ENCODE measurements around the gene TEX11.

TEX11 gene

DNA sequence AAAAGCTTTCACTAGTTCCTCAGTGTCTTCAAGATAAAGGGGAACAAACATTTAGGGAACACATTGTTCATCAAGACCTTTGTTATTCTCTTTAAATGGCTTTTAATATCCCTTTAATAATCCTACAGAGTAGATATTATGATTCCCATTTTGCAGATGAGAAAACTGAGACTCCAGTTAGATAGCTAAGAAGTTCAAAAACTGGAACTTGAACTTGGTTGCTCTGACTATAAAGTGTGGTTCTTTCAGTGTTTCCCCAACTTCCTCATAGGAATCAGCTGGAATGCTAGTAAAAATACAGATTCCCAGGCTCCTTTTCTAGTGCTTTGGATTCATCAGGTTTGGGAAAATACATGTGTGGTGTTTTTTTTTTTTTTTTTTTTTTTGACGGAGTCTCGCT, 426.2 kb downstream of the TEX11 start:
- DNase-seq, result no peak

DNA sequence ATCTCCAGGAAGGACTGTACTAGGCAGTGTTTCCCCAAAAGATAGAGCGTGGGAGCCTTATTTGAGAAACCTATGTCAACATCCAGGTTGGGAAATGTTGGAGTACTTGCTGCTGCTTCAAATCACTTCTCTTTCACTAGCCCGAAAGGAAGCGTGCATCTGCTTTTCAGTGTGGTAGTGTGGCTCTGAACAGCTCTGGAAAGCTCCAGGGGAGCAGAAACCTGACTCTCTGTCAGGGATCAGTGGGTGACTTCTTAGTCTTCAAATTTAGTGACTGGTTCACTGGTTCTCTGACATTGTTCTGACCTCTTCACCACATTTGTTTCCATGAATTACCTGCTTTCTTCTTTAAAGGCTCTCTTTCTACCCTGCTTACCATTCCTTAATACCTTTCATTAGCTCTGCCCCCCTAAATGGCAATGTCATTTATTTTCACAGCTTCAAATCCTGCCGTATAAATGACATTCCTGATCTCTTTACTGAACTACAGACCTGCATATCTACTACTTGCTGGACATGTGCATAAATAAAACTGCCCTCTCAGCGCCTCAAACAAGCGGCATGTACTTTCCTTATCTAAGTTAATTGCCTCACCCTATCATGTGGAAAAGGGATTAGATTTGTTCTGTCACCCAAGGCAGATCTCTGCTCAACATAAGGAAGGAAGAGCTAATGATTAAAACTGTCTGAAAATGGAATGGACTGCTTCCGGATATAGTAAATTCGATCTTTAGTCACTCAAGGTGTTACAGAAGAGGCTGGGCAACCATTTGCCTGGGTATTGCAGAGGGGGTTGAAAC, 426.8 kb downstream of the TEX11 start:
- no peak for DNase-seq

DNA sequence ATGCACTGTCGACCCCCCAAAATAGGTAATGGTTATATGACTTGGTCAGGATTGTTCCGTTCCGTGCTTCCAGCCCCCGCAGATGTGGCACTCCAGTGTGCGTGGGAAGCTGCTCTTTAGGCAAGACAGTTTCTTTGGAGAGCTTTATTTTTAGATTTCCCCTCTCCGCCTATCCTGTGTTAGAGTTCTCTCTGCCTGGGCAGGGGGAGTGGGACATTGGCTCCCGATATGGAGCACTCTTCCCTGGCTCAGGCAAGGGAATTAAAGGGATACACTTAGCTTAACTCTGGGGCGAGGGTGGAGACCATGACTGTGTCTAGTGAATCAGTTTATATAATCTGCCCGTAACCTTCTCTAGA, 427.9 kb downstream of the TEX11 start:
- no peak for DNase-seq

DNA sequence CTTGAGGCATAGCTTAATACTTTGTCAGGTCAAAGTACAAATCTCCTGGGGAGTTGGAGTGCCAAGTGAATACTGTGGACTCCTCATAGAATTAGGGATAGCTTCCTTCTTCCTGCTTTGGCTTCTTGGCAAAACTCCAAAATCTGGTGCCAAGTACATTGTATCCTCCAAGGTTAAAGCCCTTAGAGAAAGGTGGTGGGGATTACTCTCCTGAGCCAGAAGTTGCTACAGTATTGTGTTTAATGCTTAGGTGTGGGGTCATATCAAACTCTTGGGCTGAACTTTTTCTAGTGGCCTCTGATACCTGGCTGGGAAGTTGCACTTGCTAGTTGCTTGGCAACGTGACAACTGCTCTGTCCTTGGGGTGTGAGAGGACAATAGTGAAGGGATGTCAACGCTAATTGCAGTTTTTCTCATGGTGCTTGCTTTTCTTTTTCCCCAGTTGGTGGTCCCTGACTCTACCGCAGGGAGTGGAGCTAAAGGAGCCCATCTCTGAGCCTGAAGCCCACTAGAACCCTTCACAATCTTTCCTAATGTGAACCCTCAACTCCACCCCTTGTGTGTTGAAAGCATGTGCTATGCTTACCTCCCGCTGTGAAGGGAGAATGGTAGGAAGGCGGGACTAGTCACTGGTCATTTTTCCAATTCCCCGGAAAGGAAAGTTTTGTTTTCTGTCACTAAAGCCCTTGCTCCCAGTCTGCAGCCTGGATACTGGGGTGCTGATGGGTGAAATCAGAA, 428.4 kb downstream of the TEX11 start:
- DNase-seq, result peak; percentile 0

DNA sequence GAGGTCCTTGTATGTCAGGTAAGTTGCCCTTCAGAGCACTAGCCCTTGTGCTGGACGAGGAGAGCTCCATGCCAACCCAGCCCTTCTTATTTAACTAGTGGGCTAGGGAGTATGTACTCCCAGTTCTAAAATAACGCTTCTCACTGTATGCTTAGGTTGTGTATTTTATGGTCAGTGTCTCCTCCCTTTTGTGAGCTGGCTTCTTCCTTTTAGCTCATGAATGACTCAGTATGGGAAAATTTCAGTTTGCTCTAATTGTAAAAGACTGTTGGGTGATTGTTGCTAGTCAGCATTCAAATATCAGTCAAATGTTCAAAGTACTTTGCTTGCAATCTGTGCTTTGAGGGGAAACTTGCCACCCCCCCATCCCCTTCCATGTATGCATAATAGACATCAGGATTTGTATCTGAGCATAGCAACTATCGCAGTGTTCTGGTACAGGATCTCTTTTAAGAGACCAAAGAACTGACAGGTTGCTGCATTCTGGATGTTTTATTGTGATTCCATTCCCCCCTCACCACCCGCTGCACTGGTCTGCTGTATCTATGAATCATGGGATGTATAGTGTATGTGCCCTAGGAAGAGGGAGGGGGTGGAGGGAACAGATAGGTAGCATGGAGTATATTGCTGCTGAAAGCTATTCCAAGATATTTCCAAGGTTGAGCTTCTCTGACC, 429.1 kb downstream of the TEX11 start:
- DNase-seq, result no peak
